GM12801 (cell line): ENCODE results near the gene ZNF385B.

ENCODE experiments used
- TF ChIP-seq, protein P1 (sequence below): IDR thresholded peaks from one replicate; pipeline ENCODE4 v1.5.1; 2011; ENCODE audit warnings: control low read depth; ENCODE audit not compliant: insufficient read length; ENCODE audit errors: extremely low read depth

Gene ZNF385B

DNA sequence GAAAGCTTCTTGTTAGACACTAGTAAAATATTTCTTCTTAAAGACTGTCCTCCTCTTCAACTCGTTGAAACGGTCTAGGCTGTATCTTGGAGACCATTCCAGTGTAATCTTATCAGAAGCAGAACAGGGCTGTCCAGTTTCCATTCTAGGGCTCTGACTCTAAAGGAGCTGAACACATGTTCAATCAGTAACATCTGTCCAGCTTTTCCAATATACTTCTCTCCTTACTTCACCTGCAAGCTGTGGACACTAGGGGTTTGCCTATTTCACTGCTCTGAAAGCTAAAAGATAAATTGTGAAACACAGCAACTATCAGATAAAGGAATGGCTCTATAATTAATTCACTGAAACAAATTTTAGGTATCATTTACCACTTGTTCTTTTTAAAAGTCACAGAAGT lies 73.8 kb downstream of the ZNF385B start:
- TF ChIP-seq, protein P1, sequence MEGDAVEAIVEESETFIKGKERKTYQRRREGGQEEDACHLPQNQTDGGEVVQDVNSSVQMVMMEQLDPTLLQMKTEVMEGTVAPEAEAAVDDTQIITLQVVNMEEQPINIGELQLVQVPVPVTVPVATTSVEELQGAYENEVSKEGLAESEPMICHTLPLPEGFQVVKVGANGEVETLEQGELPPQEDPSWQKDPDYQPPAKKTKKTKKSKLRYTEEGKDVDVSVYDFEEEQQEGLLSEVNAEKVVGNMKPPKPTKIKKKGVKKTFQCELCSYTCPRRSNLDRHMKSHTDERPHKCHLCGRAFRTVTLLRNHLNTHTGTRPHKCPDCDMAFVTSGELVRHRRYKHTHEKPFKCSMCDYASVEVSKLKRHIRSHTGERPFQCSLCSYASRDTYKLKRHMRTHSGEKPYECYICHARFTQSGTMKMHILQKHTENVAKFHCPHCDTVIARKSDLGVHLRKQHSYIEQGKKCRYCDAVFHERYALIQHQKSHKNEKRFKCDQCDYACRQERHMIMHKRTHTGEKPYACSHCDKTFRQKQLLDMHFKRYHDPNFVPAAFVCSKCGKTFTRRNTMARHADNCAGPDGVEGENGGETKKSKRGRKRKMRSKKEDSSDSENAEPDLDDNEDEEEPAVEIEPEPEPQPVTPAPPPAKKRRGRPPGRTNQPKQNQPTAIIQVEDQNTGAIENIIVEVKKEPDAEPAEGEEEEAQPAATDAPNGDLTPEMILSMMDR, result no peak

DNA sequence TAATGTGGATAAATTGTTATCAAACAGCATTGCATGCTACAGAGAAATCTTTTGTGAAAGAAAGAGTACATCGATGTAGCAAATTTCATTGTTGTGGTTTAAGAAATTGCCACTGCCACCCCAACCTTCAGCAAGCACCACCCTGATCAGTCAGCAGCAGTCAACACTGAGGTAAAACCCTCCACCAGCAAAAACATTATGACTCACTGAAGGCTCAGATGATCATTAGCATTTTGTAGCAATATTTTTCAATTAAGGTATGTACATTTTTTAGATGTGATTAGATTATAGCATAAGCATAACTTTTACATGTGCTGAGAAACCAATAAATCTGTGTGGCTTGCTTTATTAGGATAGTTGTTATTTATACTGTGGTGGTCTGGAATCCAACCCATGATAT lies 75.5 kb downstream of the ZNF385B start:
- TF ChIP-seq, protein P1, result no peak

DNA sequence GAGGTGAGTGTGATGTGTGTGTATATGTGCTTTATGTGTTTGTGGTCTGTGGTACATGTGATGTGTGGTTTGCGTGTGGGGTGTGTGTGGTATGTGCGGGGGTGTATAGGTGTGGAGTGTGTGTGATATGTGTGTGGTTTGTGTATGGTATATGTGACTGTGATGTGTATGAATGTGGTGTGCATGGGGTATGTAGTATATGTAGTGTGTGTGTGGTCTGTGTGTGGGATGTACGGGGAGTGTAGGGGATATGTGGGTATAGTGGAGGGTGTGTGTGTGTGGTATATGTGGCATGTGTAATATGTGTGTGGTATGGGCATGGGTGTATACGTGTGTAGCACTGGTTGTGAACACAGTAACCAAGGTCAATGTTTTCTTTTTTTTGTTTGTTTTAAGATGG lies 87.4 kb downstream of the ZNF385B start:
- TF ChIP-seq, protein P1, result no peak

DNA sequence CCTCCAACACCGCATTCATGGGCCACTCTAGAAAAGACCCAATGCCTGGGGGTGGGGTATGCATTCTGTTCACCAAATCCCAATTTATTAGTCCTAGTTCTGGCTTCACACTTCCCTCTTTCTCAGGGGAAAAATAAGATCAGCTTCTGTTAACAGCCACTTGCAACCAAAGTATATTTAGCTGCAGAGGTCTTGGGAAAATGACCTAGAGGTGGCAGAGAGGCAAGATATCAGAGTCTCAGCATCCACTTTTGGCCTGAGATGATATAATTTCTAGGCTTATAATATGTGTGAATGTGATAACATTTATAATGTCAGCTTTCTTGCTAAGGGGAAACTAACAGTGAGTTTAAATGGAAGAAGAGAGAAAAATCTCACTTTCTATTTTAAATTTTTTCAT lies 89.1 kb downstream of the ZNF385B start:
- TF ChIP-seq, protein P1, result no peak

DNA sequence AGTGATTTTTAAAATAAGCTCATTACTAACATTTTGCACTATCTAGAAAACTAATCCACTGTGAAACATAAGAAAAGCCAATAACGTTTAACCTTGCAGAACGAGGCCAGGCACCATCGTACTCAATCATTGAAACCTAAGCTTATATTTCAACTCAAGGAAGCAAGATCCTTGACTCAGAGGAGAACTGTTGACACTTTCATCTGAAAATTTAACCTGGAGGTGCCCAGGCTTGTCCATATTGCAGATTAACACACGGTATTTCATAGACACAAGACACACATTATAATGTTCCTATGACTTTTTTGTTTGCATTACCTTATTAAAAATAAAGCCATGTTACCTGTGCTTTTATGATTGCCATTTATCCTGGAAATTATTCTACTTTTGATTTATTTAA lies 89.6 kb downstream of the ZNF385B start:
- TF ChIP-seq, protein P1, result no peak

DNA sequence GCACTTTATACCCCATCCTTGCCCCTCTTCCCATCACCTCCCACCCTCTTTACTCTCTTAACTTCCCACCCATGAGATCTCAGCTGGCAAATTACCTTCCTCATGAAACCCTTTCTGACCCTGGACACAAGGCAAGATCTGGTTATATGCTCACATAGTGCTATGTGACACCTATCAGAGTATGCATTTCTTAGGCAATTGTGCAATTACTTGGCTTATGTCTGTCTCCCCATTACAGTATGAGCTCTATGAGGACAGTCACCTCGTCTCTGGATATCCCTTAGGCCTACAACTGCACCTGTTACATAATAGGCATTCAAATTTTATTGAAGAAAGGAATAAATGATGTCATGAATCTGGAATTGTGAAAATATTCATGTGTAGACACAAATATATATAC lies 91.4 kb downstream of the ZNF385B start:
- TF ChIP-seq, protein P1, result no peak

DNA sequence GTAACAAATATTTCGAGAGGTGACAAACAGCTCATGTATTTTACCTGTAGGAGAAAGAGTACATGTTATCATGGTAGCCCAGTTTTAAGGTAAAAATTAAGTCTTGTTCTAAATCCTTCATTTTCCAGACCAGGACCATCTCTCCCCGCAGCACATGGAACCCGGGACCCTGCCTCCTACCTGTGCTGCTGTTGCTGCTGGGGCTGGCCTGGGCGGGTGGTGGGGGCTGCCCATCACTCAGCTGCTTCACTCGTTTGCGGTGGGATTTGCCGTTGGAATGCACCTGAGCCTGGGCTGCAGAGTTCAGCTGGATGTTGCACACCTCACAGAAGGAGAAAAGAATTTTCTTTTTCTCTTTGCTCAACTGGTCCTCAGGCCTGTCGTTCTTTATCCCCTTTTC lies 92.1 kb downstream of the ZNF385B start:
- TF ChIP-seq, protein P1, result no peak

DNA sequence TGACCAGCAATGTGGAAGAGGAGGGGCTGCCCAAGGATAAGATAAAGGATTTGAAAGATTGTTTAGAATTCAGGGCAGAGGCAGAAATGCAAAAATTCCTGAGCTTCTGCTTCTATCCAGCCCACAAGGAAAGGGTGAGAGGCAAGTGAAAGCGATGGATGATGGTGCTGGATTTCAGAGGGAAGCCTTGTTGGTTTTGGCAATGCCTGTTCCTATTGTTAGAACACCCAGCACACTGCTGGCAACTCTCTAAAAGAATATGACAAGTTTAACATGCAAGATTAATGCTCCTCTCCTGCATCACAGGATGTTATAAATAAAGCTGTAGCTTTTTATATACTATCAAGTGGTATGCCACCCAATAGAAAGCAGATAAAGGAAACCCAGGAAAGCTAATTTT lies 92.6 kb downstream of the ZNF385B start:
- TF ChIP-seq, protein P1, result no peak
